ENCODE results near the gene STPG4.

- TF ChIP-seq EZH2phosphoT487 (IDR thresholded peaks at IDR 0.05; ENCODE audit: borderline replicate concordance) (no peak), YY1 (IDR thresholded peaks at IDR 0.05; ENCODE audit: extremely low read depth, insufficient replicate concordance, low read depth, low read length) (no peak), POLR2AphosphoS5 (IDR thresholded peaks at IDR 0.05; ENCODE audit: low read depth, low read length) (no peak), POLR2A (IDR thresholded peaks at IDR 0.05; ENCODE audit: borderline replicate concordance, extremely low read depth, insufficient read depth, insufficient read length) (no peak), EZH2 (IDR thresholded peaks at IDR 0.05) (no peak), ZFX (IDR thresholded peaks at IDR 0.05) (no peak), REST (IDR thresholded peaks at IDR 0.05; ENCODE audit: low read depth) (no peak), RAD21 (IDR thresholded peaks at IDR 0.05; ENCODE audit: low read depth) (no peak), ZNF274 (IDR thresholded peaks at IDR 0.05; ENCODE audit: low read depth, low read length) (no peak)
- TF ChIP-seq, protein P1, sequence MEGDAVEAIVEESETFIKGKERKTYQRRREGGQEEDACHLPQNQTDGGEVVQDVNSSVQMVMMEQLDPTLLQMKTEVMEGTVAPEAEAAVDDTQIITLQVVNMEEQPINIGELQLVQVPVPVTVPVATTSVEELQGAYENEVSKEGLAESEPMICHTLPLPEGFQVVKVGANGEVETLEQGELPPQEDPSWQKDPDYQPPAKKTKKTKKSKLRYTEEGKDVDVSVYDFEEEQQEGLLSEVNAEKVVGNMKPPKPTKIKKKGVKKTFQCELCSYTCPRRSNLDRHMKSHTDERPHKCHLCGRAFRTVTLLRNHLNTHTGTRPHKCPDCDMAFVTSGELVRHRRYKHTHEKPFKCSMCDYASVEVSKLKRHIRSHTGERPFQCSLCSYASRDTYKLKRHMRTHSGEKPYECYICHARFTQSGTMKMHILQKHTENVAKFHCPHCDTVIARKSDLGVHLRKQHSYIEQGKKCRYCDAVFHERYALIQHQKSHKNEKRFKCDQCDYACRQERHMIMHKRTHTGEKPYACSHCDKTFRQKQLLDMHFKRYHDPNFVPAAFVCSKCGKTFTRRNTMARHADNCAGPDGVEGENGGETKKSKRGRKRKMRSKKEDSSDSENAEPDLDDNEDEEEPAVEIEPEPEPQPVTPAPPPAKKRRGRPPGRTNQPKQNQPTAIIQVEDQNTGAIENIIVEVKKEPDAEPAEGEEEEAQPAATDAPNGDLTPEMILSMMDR (IDR thresholded peaks at IDR 0.05 in 2 of 3, conservative IDR thresholded peaks at IDR 0.05 in 1 of 3; ENCODE audit: borderline replicate concordance in 1 of 3, insufficient read depth in 1 of 3, low read depth in 2 of 3, low read length in 2 of 3): 0 out of 6 replicates have a peak, but pooled peaks of 1 of the 3 experiments have one; percentile 10
These were observed 79.6 kb downstream of the STPG4 start for GRCh38 chr2:47075361-47076125.
